ENCODE results near the gene UST.

DNA sequence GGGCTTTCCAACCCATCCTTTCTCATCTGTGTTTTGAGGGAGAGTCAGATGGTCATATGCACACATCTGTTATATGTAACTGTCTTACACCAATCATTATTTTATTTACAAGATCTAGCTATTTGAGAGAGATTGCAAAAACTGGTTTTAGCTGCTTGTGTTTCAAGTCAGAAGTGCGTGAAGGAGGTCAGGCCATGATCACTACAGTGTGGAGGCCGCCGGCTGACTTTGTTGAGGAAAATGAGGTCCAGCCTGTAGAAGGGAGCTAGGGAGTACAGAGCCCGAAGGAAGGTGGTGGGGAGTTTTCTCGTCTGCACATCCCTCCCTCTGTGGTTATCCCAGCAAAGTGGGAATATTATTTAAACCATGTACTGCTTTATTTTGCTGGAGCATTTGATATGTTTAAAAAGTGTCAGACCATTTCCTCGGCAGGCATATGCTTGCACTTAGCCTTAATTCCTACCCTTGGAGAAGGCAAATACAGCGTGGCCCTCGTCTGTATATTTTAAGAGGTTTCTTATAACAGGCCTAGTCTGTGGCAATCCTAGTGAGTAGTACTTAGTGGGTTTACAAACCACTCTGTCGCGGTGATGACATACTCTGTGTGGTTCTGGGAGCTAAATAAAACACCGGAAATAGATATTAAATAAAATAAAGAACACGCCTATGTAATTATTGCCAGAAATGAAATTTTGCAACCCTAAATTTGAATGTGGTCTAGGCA lies 95.6 kb downstream of the UST start:
- TF ChIP-seq POLR2A (IDR thresholded peaks at IDR 0.05): no peak
- TF ChIP-seq, protein P1, sequence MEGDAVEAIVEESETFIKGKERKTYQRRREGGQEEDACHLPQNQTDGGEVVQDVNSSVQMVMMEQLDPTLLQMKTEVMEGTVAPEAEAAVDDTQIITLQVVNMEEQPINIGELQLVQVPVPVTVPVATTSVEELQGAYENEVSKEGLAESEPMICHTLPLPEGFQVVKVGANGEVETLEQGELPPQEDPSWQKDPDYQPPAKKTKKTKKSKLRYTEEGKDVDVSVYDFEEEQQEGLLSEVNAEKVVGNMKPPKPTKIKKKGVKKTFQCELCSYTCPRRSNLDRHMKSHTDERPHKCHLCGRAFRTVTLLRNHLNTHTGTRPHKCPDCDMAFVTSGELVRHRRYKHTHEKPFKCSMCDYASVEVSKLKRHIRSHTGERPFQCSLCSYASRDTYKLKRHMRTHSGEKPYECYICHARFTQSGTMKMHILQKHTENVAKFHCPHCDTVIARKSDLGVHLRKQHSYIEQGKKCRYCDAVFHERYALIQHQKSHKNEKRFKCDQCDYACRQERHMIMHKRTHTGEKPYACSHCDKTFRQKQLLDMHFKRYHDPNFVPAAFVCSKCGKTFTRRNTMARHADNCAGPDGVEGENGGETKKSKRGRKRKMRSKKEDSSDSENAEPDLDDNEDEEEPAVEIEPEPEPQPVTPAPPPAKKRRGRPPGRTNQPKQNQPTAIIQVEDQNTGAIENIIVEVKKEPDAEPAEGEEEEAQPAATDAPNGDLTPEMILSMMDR (IDR thresholded peaks at IDR 0.05 in 4 of 5, conservative IDR thresholded peaks at IDR 0.05 in 1 of 5): no peak

All from gastrocnemius medialis (tissue), 4 donors.